MM.1S (cell line): ENCODE results near the gene REPS1.

ENCODE experiments used
- DNase-seq: peaks from one replicate; pipeline ENCODE4 v3.0.0-alpha.2; 2015
- H2AFZ ChIP-seq: fragments of 300-600 bp; sonication (generic); 2 replicates; pipeline ENCODE4 v1.6.0; 2016; ENCODE audit warnings: antibody characterized with exemption, low read length
- H3F3A ChIP-seq: fragments of 300-600 bp; sonication (generic); 2 replicates; pipeline ENCODE4 v1.6.1; 2016; ENCODE audit warnings: mild to moderate bottlenecking, antibody characterized with exemption, low read length, moderate library complexity, mixed read lengths; ENCODE audit not compliant: insufficient read depth
- H3K27ac ChIP-seq: fragments of 300-600 bp; sonication (generic); 2 replicates; pipeline ENCODE4 v1.5.1; 2016; ENCODE audit warnings: mild to moderate bottlenecking, low read length
- H3K27me3 ChIP-seq: fragments of 300-600 bp; sonication (generic); replicated peaks from 2 replicates; pipeline ENCODE4 v1.6.0; 2016; ENCODE audit warnings: low read length; ENCODE audit not compliant: insufficient read depth
- H3K36me3 ChIP-seq: fragments of 300-600 bp; sonication (generic); replicated peaks from 2 replicates; pipeline ENCODE4 v1.6.1; 2016; ENCODE audit warnings: mild to moderate bottlenecking, low read length, mixed read lengths; ENCODE audit not compliant: insufficient read depth
- H3K4me1 ChIP-seq: fragments of 300-600 bp; sonication (generic); 2 replicates; pipeline ENCODE4 v1.6.1; 2016; ENCODE audit warnings: low read length, mixed read lengths
- H3K4me2 ChIP-seq: fragments of 300-600 bp; sonication (generic); 2 replicates; pipeline ENCODE4 v1.6.0; 2016; ENCODE audit warnings: low read depth, low read length
- H3K4me3 ChIP-seq: fragments of 300-600 bp; sonication (generic); 2 replicates; pipeline ENCODE4 v1.5.1; 2016; ENCODE audit warnings: low read length, mixed read lengths
- H3K79me2 ChIP-seq: fragments of 300-600 bp; sonication (generic); 2 replicates; pipeline ENCODE4 v1.6.1; 2016; ENCODE audit warnings: mixed run types, low read length, mixed read lengths
- H3K9ac ChIP-seq: fragments of 300-600 bp; sonication (generic); 2 replicates; pipeline ENCODE4 v1.6.1; 2016; ENCODE audit warnings: low read length, mixed read lengths
- H3K9me2 ChIP-seq: fragments of 300-600 bp; sonication (generic); replicated peaks from 2 replicates; pipeline ENCODE4 v1.6.1; 2016; ENCODE audit warnings: mild to moderate bottlenecking, low read length, mixed read lengths; ENCODE audit not compliant: insufficient read depth
- H3K9me3 ChIP-seq: fragments of 300-600 bp; sonication (generic); replicated peaks from 2 replicates; pipeline ENCODE4 v1.6.1; 2016; ENCODE audit warnings: mild to moderate bottlenecking, low read length, mixed read lengths; ENCODE audit not compliant: insufficient read depth
- H4K20me1 ChIP-seq: fragments of 300-600 bp; sonication (generic); 2 replicates; pipeline ENCODE4 v1.6.1; 2016; ENCODE audit warnings: mild to moderate bottlenecking, low read length, moderate library complexity, mixed read lengths; ENCODE audit not compliant: insufficient read depth
- EZH2 ChIP-seq: fragments of 300-600 bp; sonication (generic); optimal IDR thresholded peaks from 2 replicates; pipeline ENCODE3; 2017; ENCODE audit warnings: low read depth, mild to moderate bottlenecking, antibody characterized with exemption, low read length, mixed read lengths
- EZH2phosphoT487 ChIP-seq: fragments of 300-600 bp; sonication (generic); IDR thresholded peaks from 2 replicates; pipeline ENCODE4 v1.6.1; 2018; ENCODE audit warnings: antibody characterized with exemption, low read length
- TF ChIP-seq, protein P1 (sequence below): fragments of 300-600 bp; sonication (generic); IDR thresholded peaks from 2 replicates; pipeline ENCODE4 v1.5.1; 2016; ENCODE audit warnings: antibody characterized with exemption, low read length, mixed read lengths

Gene REPS1

DNA sequence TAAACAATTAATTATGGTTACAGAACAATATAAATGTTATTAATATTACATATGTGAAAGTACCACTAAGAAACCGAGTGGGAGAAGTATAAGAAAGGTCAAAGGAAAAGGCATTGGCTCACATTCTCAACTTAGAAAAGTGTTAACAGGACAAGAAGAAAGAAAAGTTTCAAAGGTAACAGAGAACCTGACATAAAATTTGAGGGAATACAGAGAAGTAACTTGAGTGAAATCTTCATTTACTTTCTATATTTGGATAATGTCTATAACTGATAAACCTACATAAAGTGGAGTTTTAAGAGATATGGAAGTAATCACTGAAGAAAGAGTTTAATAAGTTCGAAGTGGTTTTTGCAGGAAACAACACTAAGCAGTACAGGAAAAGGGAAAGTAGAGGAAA lies 30.1 kb downstream of the REPS1 start:
- no peaks in the 10 kb centered on the region for H3K4me1 ChIP-seq
- TF ChIP-seq EZH2 (no peak), EZH2phosphoT487 (no peak)
- TF ChIP-seq, protein P1, sequence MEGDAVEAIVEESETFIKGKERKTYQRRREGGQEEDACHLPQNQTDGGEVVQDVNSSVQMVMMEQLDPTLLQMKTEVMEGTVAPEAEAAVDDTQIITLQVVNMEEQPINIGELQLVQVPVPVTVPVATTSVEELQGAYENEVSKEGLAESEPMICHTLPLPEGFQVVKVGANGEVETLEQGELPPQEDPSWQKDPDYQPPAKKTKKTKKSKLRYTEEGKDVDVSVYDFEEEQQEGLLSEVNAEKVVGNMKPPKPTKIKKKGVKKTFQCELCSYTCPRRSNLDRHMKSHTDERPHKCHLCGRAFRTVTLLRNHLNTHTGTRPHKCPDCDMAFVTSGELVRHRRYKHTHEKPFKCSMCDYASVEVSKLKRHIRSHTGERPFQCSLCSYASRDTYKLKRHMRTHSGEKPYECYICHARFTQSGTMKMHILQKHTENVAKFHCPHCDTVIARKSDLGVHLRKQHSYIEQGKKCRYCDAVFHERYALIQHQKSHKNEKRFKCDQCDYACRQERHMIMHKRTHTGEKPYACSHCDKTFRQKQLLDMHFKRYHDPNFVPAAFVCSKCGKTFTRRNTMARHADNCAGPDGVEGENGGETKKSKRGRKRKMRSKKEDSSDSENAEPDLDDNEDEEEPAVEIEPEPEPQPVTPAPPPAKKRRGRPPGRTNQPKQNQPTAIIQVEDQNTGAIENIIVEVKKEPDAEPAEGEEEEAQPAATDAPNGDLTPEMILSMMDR: no peak
- H4K20me1 ChIP-seq: no peaks in the 10 kb centered on the region; the same call in 1 of the 2 replicates
- H2AFZ ChIP-seq: no peak overlapping the region
- no peak overlapping the region for H3K27ac ChIP-seq
- no peak overlapping the region for H3K4me3 ChIP-seq
- no peaks in the 10 kb centered on the region for H3F3A ChIP-seq
- H3K36me3 ChIP-seq: no peaks in the 10 kb centered on the region
- H3K79me2 ChIP-seq: peaks cover 91% of the 10 kb centered on the region
- no peaks in the 10 kb centered on the region for H3K9me2 ChIP-seq
- no peak overlapping the region for H3K9ac ChIP-seq
- no peak for DNase-seq
- no peaks in the 10 kb centered on the region for H3K27me3 ChIP-seq
- no peak overlapping the region for H3K4me2 ChIP-seq
- H3K9me3 ChIP-seq: no peaks in the 10 kb centered on the region

DNA sequence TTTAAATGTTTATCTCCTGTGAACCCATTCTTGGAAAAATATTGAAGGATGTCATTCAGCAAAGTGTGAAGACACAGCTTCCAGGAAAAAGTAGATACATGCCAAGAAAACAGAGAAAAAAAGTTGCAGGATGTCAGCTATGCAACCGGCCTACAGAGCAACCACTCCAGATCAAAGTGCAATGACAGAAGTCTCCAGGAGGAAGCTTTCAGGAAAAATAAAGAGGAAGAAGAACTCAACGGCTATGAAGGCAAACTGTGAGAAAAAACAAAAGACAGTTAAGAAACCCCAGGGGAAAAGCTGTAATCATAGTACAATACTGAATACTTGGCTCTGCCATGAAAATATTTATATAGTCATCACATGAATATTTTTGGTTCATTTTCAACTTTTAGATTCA lies 30.6 kb downstream of the REPS1 start:
- no peak overlapping the region for H3K4me3 ChIP-seq

DNA sequence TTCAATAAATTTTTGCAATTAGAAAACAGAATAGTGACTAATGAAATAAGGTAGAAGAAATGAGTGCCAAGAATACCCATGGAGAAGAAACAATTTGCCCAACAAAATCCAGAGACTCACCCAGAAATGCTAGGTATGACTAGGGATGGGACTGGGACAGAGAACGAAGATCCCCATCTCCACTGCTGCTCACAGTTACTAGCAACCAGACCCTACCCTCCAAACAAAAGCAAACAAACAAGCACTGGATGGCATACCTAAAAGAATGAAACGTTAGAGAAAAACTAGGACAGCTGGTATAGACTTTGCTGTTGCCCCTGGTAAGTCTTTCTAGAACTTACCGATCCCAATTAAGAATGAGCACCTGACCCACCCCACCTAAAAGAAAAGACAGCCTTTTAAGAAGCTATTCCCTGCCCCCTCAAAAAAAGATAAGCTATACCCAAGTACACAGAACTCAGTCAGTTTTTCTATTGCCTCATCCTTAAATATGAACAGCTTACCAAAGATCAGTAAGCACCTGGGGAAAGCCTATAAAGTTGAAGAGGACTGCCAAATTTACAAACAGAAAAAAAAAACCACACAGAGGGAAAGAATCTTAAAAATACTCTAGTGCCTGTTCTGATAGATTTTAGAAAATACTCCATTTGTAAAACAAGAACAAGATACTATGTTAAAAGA lies 31.7 kb downstream of the REPS1 start:
- H3K79me2 ChIP-seq: peaks cover 94% of the 10 kb centered on the region
- no peaks in the 10 kb centered on the region; the same call in 1 of the 2 replicates for H4K20me1 ChIP-seq

More for the DNA sequence above, 30.6 kb downstream of the REPS1 start:
- H3K79me2 ChIP-seq: peaks cover 91% of the 10 kb centered on the region
- H3K4me1 ChIP-seq: no peaks in the 10 kb centered on the region
- H3K9ac ChIP-seq: no peak overlapping the region
- no peak overlapping the region for H2AFZ ChIP-seq
- no peak overlapping the region for H3K4me2 ChIP-seq
- no peaks in the 10 kb centered on the region; the same call in 1 of the 2 replicates for H4K20me1 ChIP-seq
- DNase-seq: no peak
- H3K9me2 ChIP-seq: no peaks in the 10 kb centered on the region
- no peaks in the 10 kb centered on the region for H3K27me3 ChIP-seq
- H3K9me3 ChIP-seq: no peaks in the 10 kb centered on the region
- no peaks in the 10 kb centered on the region for H3F3A ChIP-seq
- no peak overlapping the region for H3K27ac ChIP-seq
- TF ChIP-seq, protein P1: no peak
- TF ChIP-seq EZH2phosphoT487 (no peak), EZH2 (no peak)
- H3K36me3 ChIP-seq: no peaks in the 10 kb centered on the region

More for the DNA sequence above, 31.7 kb downstream of the REPS1 start:
- H3K9me2 ChIP-seq: no peaks in the 10 kb centered on the region
- H3K27me3 ChIP-seq: no peaks in the 10 kb centered on the region
- no peaks in the 10 kb centered on the region for H3K36me3 ChIP-seq
- H3K27ac ChIP-seq: no peak overlapping the region
- no peak overlapping the region for H3K9ac ChIP-seq
- H3K4me2 ChIP-seq: no peak overlapping the region
- H3K4me3 ChIP-seq: no peak overlapping the region
- H3F3A ChIP-seq: no peaks in the 10 kb centered on the region
- H3K4me1 ChIP-seq: no peaks in the 10 kb centered on the region
- TF ChIP-seq EZH2phosphoT487 (no peak), EZH2 (no peak)
- TF ChIP-seq, protein P1: no peak
- H3K9me3 ChIP-seq: no peaks in the 10 kb centered on the region
- no peak for DNase-seq
- no peak overlapping the region for H2AFZ ChIP-seq
